Activated CD4-positive, alpha-beta T cell treated with anti-CD3 and anti-CD28 coated beads for 36 hours (primary cell): Measurements from ENCODE around the gene UBP1. TPM values are rescaled to one million over a fixed set of nuclear protein-coding genes. Genes with fewer than 3 reads are reported as not detected.

Source experiments
- total RNA-seq, 2 experiments: library from RNA; stranded (reverse); gene quantifications; one replicate each; pipeline ENCODE4 v1.2.3, GENCODE V29; 2021

Gene UBP1
- total RNA-seq, 2 experiments from 2014 or later: 54.8 to 66.0 TPM

Other genes with a start within 250 kb of the UBP1 start
- gene SUSD5, start 221.6 kb downstream of the UBP1 start, total RNA-seq: not detected
- gene FBXL2, start 163.0 kb downstream of the UBP1 start, total RNA-seq: under 1 TPM in 1 of 2 experiments, not detected in 1; 0.07 TPM